Epithelial cell of proximal tubule (primary cell): ENCODE measurements around the gene LYZL2. TPM values are rescaled to one million over a fixed set of nuclear protein-coding genes. Genes with fewer than 3 reads are reported as not detected.

Experiments used
- DNase-seq: peaks from one replicate; pipeline ENCODE4 v3.0.0-alpha.2; 2011; ENCODE audit warnings: low read depth
- H3K4me3 ChIP-seq: 2 replicates; pipeline ENCODE4 v1.5.1; 2011; ENCODE audit warnings: low read depth, mild to moderate bottlenecking, low read length
- total RNA-seq: library from RNA; depleted of rRNA; stranded (reverse); fragments of >200 nt; gene quantifications from 2 replicates; pipeline ENCODE4 v1.2.3, GENCODE V29; 2015
- TF ChIP-seq, protein P1 (sequence below): conservative IDR thresholded peaks from 2 replicates; pipeline ENCODE4 v1.5.1; 2012; ENCODE audit warnings: low read depth, mild to moderate bottlenecking, low read length

The LYZL2 gene
- total RNA-seq, 1 donor from 2014 or later = not detected

DNA sequence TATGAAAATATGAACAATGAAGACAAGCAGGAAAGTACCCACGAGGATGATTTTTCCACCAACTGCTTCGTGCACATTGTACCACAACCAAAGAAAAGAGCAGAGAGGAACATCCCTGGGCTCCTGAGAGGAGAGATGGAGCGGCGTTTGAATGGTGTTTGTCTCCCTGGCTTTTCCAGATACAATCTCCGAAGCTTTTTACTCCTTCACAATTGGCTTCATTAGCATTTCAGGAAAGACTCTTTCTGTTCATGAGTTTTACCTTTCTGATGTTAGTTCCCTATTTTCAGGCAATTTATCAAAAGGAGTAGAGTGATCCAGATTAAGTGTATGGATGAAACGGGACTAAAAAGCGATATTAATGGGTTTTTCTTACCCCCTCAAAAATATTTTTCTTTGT, 49.3 kb downstream of the LYZL2 start:
- TF ChIP-seq, protein P1, sequence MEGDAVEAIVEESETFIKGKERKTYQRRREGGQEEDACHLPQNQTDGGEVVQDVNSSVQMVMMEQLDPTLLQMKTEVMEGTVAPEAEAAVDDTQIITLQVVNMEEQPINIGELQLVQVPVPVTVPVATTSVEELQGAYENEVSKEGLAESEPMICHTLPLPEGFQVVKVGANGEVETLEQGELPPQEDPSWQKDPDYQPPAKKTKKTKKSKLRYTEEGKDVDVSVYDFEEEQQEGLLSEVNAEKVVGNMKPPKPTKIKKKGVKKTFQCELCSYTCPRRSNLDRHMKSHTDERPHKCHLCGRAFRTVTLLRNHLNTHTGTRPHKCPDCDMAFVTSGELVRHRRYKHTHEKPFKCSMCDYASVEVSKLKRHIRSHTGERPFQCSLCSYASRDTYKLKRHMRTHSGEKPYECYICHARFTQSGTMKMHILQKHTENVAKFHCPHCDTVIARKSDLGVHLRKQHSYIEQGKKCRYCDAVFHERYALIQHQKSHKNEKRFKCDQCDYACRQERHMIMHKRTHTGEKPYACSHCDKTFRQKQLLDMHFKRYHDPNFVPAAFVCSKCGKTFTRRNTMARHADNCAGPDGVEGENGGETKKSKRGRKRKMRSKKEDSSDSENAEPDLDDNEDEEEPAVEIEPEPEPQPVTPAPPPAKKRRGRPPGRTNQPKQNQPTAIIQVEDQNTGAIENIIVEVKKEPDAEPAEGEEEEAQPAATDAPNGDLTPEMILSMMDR = no peak
- DNase-seq = no peak
- no peak overlapping the region for H3K4me3 ChIP-seq

DNA sequence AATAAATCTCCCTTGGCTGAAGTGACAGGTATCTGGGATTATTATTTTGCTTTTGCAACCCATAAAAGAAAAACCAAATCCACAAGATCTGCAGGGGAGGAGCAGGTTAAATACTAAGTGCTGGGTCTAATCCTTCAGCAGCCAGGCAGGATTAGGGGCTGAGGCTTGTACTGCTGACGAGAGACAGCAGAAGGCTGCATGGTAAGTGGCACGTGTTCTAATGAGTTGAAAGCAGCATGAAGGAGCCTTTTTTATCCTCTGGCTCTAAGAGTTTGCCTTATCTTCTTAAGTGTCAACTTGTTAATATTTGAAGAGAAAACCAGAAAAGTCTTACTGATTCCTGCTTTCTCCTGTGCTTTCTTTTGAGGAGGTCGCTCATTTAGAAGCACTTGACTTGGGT, 50.0 kb downstream of the LYZL2 start:
- no peak for DNase-seq
- H3K4me3 ChIP-seq = no peak overlapping the region
- TF ChIP-seq, protein P1 = no peak

DNA sequence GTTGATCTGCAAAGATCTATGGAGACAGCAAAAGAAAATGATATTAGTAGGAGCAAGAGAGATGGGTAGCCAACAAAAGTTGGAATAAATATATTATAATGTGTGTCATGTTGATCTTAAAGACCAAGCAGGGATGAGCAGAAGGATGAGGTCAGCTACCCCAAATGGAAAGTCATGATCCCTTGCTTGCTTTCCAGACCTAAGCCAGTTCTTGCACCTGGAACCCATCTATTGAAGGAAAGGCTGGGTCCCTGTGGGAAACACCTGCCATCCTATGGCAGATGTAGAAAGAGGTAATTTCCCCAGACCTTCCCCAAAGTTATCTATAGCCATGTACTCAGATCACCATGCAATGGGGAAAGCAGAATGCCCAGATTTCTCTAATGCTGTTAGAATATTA, 52.5 kb downstream of the LYZL2 start:
- TF ChIP-seq, protein P1 = no peak
- no peak for DNase-seq
- no peak overlapping the region for H3K4me3 ChIP-seq

DNA sequence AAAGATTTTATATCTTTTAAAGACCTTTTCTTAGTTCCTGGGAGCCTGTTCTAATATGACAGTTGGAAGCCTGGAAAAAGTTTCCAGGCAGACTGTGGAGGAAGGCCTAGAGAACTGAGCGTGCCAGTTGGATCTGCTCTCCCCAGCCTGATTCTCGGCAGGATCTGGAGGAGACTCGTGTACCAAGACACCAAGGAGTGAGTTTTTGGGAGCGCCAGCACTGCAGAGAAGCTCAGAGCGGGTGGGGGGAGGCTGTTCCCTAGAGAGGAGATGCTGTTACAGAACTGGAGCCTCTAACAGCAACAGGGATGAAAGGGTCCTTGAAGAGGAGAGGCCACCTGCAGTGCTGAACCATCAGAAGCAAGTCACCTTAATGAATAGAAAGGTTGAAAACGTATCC, 52.9 kb downstream of the LYZL2 start:
- TF ChIP-seq, protein P1 = no peak
- H3K4me3 ChIP-seq = no peak overlapping the region
- DNase-seq = no peak

DNA sequence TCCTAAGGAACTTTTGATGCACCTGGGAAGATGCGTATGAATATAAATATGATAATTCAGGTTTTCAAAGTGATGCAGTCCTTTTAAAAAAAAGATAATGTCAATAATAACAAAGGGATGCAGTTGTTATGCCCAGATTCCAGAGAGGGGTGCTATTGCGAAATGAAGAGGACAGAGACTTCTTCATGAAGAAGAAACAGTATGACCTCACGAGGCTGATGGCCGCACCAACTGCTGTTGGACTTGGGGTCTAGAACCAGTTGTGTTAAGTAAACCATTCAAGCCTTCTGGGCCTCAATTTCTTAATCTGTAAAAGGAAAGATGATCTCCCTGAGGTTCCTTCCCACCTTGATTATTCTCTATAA, 55.1 kb downstream of the LYZL2 start:
- H3K4me3 ChIP-seq = no peak overlapping the region
- TF ChIP-seq, protein P1 = no peak
- DNase-seq = no peak

DNA sequence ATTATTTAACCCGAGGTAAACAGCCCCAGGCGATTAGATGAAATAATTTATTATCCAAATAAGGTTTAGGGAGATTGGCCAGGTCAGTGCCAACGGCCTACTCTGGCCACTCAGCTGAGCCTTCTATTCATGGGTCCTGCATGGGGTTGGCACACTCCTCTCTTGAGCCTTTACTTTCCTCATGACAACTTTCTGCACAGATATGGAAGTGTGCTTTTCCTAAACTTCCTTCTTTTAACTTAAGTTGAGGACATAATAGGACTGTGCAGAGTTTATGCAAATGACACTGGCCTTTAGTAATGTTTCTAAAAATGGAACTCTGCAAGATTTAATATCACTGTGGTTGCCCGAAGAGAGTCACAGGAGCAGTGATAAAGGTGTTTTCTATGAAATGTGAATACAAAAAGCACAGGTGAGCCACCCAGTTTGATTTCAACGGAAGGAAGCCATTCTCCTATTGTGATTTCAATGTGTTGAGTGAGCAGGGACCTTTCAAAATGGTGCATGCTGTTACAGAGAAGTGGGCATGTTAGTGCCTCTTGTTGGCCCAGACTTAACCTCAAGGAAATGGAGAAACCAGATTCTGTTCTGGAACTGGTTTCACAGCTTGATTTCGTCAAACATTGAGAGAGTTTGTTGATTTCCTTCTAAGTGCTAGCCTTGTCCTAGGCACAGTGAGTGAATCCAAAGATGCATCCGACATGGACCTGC, 55.7 kb downstream of the LYZL2 start:
- no peak overlapping the region for H3K4me3 ChIP-seq
- DNase-seq = no peak
- TF ChIP-seq, protein P1 = no peak

DNA sequence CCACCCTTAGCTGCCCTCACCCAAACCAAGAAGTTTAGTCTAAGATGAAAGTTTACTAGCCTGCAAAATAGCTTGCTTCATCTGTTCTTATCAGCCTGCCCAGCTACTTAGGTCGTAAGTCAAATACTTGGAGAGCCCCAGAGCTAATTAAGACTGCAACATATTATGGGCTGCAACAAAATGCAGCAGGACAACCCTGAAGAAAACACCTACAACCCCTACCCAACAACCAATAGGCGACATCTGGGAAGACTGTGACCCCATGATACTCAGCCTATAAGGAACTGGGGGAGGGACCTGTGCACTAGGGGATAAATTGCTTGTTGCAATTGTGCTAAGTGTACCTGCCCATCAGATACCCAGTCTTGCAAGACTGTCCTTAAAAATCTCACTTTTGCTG, 64.1 kb downstream of the LYZL2 start:
- no peak for DNase-seq
- TF ChIP-seq, protein P1 = no peak
- H3K4me3 ChIP-seq = no peak overlapping the region
